ENCODE data around the gene ARRDC3. TPM values are rescaled to one million over a fixed set of nuclear protein-coding genes. Genes with fewer than 3 reads are reported as not detected.

ARRDC3 gene
- total RNA-seq, 1 experiment from 2014 or later: 2.8 TPM

GRCh38 chr5:91423871-91424270 is 40.8 kb upstream of the ARRDC3 start:
- no peak overlapping the region for H3K4me2 ChIP-seq (ENCODE audit: insufficient read depth, insufficient read length, low read length)
- H2AFZ ChIP-seq (ENCODE audit: low read length): no peak overlapping the region
- H3K9me3 Mint-ChIP-seq: peaks cover 0 to 1% of the 10 kb centered on the region in 2 experiments; a peak in 1 of 5 replicates
- no peak overlapping the region for H3K4ac ChIP-seq (ENCODE audit: low read depth, low read length)
- H3T11ph ChIP-seq (ENCODE audit: low read length): no peak overlapping the region
- no peak overlapping the region for H3K23ac ChIP-seq (ENCODE audit: insufficient read length, low read depth, low read length)
- no peaks in the 10 kb centered on the region; the same call in 1 of the 2 replicates for H3K4me1 ChIP-seq (ENCODE audit: insufficient read depth, low read length)
- H3K27ac Mint-ChIP-seq: no peak overlapping the region
- no peak overlapping the region for H2BK12ac ChIP-seq (ENCODE audit: insufficient read length, low read depth, low read length)
- no peaks in the 10 kb centered on the region for H3K27me3 Mint-ChIP-seq (ENCODE audit: low read depth)
- H3K56ac ChIP-seq (ENCODE audit: insufficient read length, low read depth, low read length): no peak overlapping the region
- no peak overlapping the region for H2BK120ac ChIP-seq (ENCODE audit: low read depth, low read length, poor library complexity, severe bottlenecking)
- no peak overlapping the region for H3K14ac ChIP-seq (ENCODE audit: insufficient read depth, low read length)
- TF ChIP-seq CTCF (conservative IDR thresholded peaks at IDR 0.05): no peak
- H3K23me2 ChIP-seq (ENCODE audit: insufficient read length, low read depth, low read length, poor library complexity, severe bottlenecking): no peaks in the 10 kb centered on the region
- WGBS (ENCODE audit: extremely low coverage, insufficient read length, low lambda C conversion rate): no CpG with 5 or more reads among the region's 2 CpGs
- no peak overlapping the region for H2AK5ac ChIP-seq (ENCODE audit: insufficient read length, low read length)
- H4K8ac ChIP-seq (replicated peaks; ENCODE audit: insufficient read length, low read depth, low read length): no peak overlapping the region
- no peak overlapping the region for H2BK5ac ChIP-seq (ENCODE audit: insufficient read length, low read length)
- H4K91ac ChIP-seq (ENCODE audit: insufficient read length, low read depth, low read length): no peak overlapping the region
- H4K20me1 ChIP-seq (ENCODE audit: control insufficient read depth, insufficient read depth, insufficient read length): no peaks in the 10 kb centered on the region
- peaks cover 12 to 20% of the 10 kb centered on the region in 2 experiments for H3K4me1 Mint-ChIP-seq
- 0 out of 7 replicates have a peak, but pooled peaks cover 0 to 1% (median 0%) of the 10 kb centered on the region in 3 experiments for H3K36me3 Mint-ChIP-seq (ENCODE audit: insufficient read depth in 1 of 3, low read depth in 3 of 3)
- H3K18ac ChIP-seq (ENCODE audit: insufficient read length, low read depth, low read length): no peak overlapping the region
- H3K27ac ChIP-seq (ENCODE audit: insufficient read length, low read depth, low read length): no peak overlapping the region
- no peaks in the 10 kb centered on the region for H3K27me3 ChIP-seq (ENCODE audit: insufficient read depth, low read length)
- H2BK20ac ChIP-seq (ENCODE audit: low read depth, low read length, poor library complexity, severe bottlenecking): no peak overlapping the region
- no peak for DNase-seq
- no peaks in the 10 kb centered on the region for H3K9me3 ChIP-seq (ENCODE audit: control insufficient read depth, low read depth, low read length)
- H3K79me1 ChIP-seq (ENCODE audit: insufficient read depth, low read depth, low read length, poor library complexity, severe bottlenecking): no peaks in the 10 kb centered on the region
- no peaks in the 10 kb centered on the region for H3K79me2 ChIP-seq (ENCODE audit: insufficient read depth, low read length)
- H3K9ac ChIP-seq (ENCODE audit: extremely low read depth, insufficient read length, low read length): no peak overlapping the region
- no peak overlapping the region for H2BK15ac ChIP-seq (ENCODE audit: low read depth, low read length)
- no peak overlapping the region for H4K5ac ChIP-seq (ENCODE audit: insufficient read length, low read depth, low read length)
- H3K4me3 Mint-ChIP-seq: no peak overlapping the region

Data from H9 (cell line).